GM10266 (cell line): Measurements from ENCODE around the gene ERH.

Experiments
- DNase-seq: peaks from one replicate; pipeline ENCODE4 v3.0.0; 2012; ENCODE audit errors: extremely low spot score
- TF ChIP-seq, protein P1 (sequence below): IDR thresholded peaks from 2 replicates; pipeline ENCODE4 v1.5.1; 2012; ENCODE audit warnings: mild to moderate bottlenecking, low read depth; ENCODE audit not compliant: control insufficient read depth, insufficient read depth; ENCODE audit errors: missing control alignments

ERH gene

GRCh38 chr14:69405762-69406161, 7.7 kb upstream of the ERH start:
- TF ChIP-seq, protein P1, sequence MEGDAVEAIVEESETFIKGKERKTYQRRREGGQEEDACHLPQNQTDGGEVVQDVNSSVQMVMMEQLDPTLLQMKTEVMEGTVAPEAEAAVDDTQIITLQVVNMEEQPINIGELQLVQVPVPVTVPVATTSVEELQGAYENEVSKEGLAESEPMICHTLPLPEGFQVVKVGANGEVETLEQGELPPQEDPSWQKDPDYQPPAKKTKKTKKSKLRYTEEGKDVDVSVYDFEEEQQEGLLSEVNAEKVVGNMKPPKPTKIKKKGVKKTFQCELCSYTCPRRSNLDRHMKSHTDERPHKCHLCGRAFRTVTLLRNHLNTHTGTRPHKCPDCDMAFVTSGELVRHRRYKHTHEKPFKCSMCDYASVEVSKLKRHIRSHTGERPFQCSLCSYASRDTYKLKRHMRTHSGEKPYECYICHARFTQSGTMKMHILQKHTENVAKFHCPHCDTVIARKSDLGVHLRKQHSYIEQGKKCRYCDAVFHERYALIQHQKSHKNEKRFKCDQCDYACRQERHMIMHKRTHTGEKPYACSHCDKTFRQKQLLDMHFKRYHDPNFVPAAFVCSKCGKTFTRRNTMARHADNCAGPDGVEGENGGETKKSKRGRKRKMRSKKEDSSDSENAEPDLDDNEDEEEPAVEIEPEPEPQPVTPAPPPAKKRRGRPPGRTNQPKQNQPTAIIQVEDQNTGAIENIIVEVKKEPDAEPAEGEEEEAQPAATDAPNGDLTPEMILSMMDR = no peak

DNA sequence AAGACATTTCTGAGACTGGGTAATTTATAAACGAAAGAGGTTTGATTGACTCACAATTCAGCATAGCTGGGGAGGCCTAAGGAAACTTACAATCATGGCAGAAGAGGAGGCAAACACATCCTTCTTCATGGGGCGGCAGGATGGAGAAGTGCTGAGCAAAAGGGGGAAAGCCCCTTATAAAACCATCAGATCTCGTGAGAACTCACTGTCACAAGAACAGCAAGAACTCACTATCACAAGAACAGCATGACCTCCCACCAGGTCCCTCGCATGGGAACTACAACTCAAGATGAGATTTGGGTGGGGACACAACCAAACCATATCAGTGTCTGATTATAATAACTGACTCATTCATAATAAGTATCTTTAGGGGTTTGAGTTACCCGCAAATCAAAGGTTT, 6.8 kb upstream of the ERH start:
- TF ChIP-seq, protein P1 = no peak
- DNase-seq = no peak

More at GRCh38 chr14:69405762-69406161, 7.7 kb upstream of the ERH start:
- DNase-seq = no peak

DNA sequence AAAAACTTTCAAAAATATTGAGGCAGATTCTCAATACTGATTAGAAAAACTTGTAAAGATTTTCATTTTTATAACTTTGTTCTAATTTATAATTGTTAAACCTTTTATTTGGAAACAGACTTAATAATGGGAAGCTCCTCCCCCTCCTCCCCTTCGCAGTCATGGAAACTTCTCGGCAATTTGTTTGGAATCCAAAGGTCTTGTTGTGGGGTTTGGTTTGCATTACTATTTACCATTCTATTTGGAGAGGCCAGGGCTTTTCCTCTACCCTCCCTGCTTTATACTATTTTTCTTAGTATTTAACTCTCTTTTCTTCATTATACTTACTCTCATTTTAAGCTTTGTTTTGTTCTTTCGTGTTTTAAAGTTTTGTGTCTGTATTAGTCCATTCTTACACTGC, 6.4 kb upstream of the ERH start:
- TF ChIP-seq, protein P1 = no peak
- no peak for DNase-seq

DNA sequence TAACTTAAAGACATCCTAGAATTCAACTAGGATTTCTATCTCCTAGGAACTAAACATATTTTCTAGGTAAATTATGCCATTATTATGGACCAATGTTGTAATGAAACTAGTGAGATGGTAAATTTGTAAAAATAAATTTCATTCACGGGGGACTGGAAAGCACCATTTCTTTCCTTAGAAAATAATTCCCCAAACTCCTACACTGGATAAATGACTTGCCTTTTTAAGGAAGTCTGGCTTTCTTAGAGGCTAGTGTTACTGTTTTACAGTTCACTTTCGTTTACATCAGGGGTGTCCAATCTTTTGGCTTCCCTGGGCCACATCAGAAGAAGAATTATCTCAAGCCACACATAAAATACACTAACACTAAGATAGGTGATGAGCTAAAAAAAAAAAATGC, 3.7 kb upstream of the ERH start:
- no peak for DNase-seq
- TF ChIP-seq, protein P1 = no peak

DNA sequence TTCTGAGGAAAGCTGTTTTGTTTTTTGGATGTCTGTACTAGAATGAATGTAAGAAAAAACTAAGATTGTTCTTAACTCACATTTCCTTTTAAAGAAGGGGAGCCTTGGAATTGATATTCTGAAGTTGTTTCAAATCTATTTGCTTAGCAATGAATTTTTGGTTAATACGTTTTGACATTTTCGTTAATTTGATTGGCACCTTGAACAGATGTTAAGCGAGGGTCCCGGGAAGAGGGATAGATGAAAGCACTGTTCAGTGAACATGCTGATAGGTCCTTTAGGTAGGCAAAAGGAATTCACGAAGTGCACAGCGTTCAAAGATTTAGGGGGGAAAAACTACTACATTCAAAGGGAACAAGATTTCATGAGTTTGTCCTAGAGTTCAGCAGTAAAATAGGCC, 2.1 kb upstream of the ERH start:
- TF ChIP-seq, protein P1 = no peak
- no peak for DNase-seq

- TF ChIP-seq, protein P1 = no peak
Measured at GRCh38 chr14:69399750-69400149, 1.7 kb upstream of the ERH start.

DNA sequence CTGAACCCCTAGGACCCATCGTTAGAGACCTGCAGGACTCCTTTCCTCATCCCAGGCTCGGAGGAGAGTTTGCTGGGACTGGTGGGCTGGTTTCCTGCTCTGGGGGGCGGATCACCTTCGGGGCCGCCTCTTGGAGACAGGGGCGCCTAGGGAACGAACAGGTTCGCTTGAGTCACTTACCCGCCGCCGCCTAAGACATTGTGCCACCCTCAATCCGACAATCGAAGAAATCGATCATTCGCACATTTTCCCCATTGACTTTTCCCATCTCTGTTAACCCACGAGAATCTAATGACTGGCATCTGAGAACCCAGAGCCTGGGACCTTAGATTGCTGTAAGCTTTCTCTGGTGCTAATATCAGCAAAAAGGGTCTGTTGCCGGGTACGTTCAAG, 715 bp upstream of the ERH start:
- no peak for DNase-seq
- TF ChIP-seq, protein P1 = no peak

More at GRCh38 chr14:69399750-69400149, 1.7 kb upstream of the ERH start:
- DNase-seq = no peak
